HuH-7.5 (cell line): ENCODE data around the gene ST6GALNAC3.
A peak's percentile ranks its signal among the peaks of the same experiment; 100 is the strongest.
"Not testable (repeated sequence)": the region's sequence is repeated elsewhere in the genome, so short reads cannot be mapped to it uniquely, and the experiment has no call there.

Experiments used
- DNase-seq: peaks from one replicate; pipeline ENCODE4 v3.0.0; 2011; ENCODE audit warnings: low spot score

Gene ST6GALNAC3

GRCh38 chr1:76074321-76075187, at the start of gene ST6GALNAC3:
ST6GALNAC3 (plus strand) TSS chr1:76074746.
- peak; percentile 28 for DNase-seq

DNA sequence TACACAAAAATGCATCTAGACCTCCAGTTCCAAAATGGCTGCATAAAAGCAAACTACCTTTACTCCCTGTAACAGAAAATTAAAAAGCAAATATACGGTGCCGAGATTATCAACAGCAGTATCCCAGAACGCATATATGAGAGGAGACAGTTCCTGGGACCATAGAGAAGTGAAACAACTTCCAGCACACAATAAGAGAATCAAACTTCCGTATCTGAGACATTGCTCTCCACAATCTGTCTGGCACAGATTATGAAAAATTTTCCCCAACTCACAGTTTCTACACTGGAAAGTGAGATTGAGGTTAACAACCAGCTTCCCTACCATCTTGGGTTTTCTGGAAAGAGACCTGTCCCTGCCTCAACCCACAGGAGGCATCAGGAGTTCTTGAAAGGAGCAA, 47.2 kb upstream of the ST6GALNAC3 start:
- DNase-seq: no peak

DNA sequence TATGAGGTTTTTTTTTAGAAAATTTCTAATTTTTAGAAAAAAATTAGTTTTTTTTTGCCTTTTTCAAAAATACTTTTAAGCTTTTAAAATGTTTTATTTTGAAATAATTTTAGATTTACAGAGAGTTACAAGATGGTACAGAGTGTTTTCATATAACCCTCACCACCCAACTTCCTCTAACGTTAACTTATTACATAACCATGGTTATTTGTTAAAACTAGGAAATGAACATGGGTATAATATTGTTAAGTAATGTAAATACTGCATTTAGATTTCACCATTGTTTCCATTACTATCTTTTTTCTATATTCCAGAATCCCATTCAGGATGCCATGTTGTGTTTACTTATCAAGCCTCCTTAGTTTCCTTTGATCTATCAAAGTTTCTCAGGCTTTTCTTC, 45.2 kb upstream of the ST6GALNAC3 start:
- no peak for DNase-seq

DNA sequence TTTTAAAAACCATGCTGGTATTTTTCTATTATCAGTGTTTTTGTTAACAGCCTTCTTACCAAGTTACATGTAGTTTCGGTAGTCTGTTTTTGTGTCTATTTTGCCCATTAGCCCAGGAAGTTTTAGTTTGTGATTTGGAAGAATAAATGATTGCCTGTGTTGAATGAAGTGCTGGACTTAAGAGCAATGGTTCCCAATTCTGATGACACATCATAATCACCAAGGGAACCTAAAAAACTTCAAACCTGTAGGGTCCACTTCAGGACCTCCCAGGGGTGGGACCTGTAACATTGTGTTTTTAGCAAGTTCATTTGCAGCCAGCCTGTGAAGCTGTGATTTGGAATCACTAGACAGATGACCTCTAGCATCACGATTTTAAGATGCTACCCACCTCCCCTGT, 43.0 kb upstream of the ST6GALNAC3 start:
- no peak for DNase-seq

GRCh38 chr1:76033800-76034475, 40.6 kb upstream of the ST6GALNAC3 start:
- no peak for DNase-seq

DNA sequence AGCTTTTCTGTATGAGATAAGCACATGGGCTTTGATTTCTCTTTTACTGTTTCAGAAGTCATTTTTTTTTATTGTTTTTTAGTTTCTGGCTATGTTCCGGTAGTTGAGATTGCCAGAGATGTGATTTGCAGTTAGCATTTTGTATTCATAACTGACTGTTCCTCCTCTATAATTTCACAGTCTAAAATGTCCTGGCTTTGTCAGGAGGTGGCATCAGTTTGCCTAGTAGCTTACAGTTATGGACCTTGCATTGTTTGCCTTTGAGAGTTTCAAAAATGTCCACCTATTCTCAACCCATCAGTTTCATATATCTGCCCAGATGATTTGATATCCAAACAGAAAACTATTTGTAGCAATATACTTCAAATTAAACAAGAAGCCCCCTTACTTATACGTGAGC, 39.5 kb upstream of the ST6GALNAC3 start:
- no peak for DNase-seq

DNA sequence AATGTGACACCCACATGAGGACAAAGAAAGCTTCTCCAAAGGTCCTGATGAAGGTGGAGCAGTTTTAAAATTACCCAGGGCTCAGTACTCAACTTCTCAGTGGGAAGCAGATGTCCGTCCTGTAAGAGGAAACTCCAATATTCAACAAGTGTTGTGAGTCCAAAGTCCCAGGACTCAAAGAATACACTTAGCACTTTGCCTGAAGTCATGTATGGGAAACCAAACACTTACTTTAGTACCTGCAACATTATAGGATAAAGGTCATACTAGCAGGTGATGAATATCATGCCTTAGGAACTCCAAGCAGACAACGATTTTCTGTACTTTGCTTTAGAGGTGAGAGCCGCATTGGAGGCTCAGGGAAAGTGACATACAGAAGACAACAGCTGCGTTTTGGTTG, 37.2 kb upstream of the ST6GALNAC3 start:
- DNase-seq: no peak

DNA sequence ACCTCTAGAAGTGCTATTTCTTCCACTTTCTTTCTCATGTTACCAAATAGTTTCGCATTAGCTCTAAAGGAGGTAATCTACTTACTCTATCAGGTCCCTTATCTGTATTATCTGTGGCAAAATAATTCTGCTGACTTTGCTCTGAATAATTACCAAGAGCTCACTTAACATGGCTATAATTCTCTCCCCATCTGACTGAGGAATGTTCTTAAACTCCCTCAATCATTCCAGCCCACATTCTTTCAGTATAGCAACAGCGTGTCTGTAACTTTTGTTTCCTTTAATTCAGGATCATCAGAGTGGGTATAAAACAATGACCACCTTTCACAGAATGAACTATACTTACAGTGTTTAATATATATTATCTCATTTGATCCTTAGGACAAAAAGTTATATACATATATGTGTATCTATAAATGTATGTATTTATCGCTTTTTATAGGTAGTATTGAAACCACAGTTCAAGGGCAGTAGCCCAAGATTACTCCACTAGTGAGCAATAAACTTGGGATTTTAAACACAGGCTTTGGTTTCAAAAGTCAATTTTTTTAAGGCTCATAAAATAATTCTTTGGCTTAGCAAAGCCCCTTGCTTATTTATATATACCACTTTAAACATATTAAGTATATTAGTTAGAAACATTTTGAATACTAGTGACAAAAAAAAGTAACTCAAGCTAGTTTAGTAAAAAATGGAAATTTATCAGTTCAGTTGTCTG, 36.1 kb upstream of the ST6GALNAC3 start:
- DNase-seq: no peak

GRCh38 chr1:76046149-76046548, 28.4 kb upstream of the ST6GALNAC3 start:
- DNase-seq: no peak

DNA sequence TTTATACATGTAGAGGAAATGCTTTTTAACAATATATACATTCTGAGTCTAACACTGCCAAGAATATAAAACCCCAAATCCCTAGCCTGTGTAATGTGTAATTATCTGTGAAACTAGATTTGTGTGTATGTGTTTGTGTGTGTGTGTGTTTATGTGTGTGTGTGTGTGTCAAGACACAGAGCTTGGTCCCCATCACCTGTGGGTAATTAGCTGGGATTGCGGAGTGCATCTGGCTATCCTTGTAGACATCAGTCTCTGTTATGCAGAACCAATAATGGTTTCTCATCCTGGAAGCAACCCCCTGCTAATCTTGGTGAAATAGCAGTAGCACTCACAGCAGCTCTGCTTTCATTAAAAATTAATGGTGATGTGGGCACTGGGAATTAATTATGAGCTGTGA, 26.3 kb upstream of the ST6GALNAC3 start:
- DNase-seq: no peak

- no peak for DNase-seq
These were observed 25.6 kb upstream of the ST6GALNAC3 start for GRCh38 chr1:76048926-76049325.

DNA sequence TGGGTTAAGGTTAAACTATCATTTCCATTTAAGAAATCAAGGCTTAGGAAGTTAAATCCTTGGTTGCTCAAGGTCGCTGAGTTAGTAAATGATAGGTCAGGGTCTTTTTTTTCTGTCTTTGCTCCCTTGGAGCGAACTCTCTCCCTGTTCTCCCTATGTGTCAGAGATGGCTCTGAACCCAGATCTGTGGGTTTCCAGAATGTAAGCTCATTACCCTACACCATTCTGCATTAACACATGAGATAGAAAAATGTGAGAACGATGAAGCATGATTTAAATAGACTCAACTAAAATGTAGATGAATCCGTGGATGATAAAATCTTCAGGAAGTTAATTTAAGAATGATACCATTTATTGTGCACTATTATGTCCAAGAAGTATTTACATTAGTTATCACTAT, 25.0 kb upstream of the ST6GALNAC3 start:
- DNase-seq: no peak

- not testable (repeated sequence) for DNase-seq
These were observed 24.5 kb upstream of the ST6GALNAC3 start for GRCh38 chr1:76050073-76050472.

DNA sequence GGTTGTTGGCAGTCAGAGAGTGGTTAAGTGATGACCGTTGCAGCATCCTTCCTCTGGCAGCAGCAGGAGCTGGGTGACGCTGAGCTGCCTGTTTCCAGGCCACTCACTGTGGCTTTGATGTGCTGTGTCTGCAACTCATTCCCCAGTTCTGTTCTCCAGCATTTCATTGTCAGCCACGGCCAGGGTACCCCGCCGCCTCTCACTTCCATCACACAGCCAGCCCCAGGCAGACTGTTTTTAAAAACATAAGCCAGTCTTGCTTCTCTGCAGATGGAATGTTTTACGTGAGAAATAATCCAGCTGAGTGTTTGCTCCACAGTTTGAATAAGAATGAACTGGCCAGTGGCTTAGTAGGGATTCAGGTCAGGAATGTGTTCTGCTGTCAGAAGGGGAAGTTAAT, 21.5 kb upstream of the ST6GALNAC3 start:
- no peak for DNase-seq

DNA sequence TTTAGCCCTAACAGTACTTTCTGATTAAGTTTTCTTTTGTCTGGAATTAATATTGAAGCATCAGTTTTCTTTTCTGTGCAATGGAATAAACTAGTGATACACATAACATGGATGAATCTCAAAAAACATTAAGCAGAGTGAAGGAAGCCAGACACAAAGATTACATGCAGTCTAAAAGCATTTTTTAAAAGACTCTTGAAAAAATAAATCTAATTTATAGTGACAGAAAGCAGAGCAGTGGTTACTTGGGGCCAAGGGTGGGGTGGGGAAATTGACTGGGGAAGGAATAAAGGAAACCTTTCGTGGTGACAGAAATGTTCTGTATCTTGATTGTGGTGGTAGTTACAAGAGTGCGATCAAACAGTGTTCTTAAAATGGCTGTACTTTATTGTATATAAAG, 20.2 kb upstream of the ST6GALNAC3 start:
- DNase-seq: no peak

DNA sequence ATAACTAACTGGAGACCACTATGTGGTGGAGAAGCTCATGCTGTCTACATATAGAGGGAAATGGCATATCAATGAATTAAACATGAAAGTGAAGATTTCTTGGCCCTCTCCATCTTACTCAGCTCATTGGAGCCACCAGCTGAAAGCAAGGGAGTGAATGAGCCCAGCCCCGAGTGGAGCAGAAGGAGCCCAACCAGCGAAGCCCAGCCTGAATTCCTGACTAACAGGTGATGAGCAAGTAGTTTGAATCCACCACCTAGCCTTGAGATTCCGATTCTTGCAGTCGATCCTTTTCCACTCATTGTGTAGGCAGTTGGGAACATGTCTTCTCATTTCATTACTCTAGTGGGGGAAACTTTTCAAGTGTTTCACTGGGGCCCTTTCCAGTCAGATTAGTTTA, 18.6 kb upstream of the ST6GALNAC3 start:
- DNase-seq: no peak

- DNase-seq: no peak
These were observed 15.1 kb upstream of the ST6GALNAC3 start for GRCh38 chr1:76059451-76059850.

- DNase-seq: no peak
These were observed 9.3 kb upstream of the ST6GALNAC3 start for GRCh38 chr1:76065270-76065669.

DNA sequence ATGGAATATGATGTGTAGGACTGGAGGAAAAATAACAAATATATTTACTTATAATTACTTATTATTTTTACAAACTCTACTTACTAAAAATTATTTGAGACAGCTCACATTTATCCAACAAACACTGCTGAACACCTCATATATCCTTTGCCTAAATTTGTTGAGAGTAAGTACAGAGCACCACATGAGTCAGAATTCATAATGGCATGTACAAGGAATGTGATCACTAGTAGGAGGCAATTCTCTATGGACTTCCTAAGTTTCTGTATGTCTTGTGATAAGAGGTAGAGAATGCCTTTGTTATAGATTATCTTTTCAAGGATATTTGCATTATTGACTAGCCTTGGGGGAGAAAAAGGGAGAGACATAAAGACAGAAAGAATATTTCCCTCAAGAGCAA, 8.2 kb upstream of the ST6GALNAC3 start:
- no peak for DNase-seq

GRCh38 chr1:76068542-76068941, 6.0 kb upstream of the ST6GALNAC3 start:
- DNase-seq: no peak

- DNase-seq: no peak
These were observed 5.5 kb upstream of the ST6GALNAC3 start for GRCh38 chr1:76068953-76069561.

GRCh38 chr1:76070538-76070937, 4.0 kb upstream of the ST6GALNAC3 start:
- no peak for DNase-seq
